Measurements from ENCODE around the gene GZMM. TPM values are rescaled to one million over a fixed set of nuclear protein-coding genes. Genes with fewer than 3 reads are reported as not detected.

The GZMM gene
- total RNA-seq, 1 donor from 2014 or later: not detected

DNA sequence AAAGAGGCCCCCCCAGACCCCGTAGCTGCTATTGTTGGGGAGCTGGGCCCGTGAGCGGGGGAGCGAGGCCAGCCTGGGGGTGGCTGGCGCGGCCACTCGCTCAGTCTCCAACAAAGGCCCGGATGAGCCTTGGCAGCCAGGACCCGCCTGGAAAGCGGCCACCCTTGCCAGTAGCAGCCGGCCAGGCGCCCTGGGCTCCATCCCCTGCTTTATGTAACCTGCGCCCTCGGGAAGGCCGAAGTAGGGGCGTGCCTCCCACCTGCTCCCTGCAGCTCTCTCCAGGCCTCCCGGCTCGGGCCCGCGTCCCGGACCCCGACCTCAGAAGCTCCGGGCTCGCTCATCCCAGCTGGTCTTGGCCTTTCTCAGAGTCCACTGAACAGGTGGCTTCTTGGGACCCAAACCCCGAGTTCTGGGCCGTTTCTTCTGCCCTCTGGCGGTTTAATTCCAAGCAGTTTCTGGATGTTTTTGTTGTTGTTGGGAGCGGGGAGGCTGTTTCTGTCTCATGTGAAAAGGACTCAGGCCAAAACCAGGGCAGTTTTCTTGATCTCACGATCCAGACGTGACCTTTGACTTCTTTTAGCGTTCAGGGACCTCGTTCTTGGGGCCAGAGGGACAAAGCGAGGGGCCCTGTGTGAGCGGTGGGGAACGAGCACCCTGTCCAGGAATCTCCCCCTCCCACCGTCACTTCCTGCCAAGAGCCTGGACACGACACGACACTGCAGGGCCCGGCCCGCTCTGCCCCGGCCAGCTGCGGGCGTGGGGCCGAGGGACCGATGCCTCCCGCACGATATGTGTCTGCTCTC lies 11.1 kb upstream of the GZMM start:
- Mint-ChIP-seq H3K9me3 (ENCODE audit: unreplicated experiment) (no peaks in the 10 kb centered on the region), H3K4me1 (ENCODE audit: unreplicated experiment) (peaks cover 22% of the 10 kb centered on the region), H3K4me3 (ENCODE audit: unreplicated experiment) (peak overlapping the region; percentile 88), H3K27me3 (ENCODE audit: unreplicated experiment) (no peaks in the 10 kb centered on the region), H3K36me3 (ENCODE audit: unreplicated experiment) (no peaks in the 10 kb centered on the region), H3K27ac (ENCODE audit: unreplicated experiment) (peak overlapping the region; percentile 97)
- TF ChIP-seq, protein P1, sequence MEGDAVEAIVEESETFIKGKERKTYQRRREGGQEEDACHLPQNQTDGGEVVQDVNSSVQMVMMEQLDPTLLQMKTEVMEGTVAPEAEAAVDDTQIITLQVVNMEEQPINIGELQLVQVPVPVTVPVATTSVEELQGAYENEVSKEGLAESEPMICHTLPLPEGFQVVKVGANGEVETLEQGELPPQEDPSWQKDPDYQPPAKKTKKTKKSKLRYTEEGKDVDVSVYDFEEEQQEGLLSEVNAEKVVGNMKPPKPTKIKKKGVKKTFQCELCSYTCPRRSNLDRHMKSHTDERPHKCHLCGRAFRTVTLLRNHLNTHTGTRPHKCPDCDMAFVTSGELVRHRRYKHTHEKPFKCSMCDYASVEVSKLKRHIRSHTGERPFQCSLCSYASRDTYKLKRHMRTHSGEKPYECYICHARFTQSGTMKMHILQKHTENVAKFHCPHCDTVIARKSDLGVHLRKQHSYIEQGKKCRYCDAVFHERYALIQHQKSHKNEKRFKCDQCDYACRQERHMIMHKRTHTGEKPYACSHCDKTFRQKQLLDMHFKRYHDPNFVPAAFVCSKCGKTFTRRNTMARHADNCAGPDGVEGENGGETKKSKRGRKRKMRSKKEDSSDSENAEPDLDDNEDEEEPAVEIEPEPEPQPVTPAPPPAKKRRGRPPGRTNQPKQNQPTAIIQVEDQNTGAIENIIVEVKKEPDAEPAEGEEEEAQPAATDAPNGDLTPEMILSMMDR (IDR thresholded peaks at IDR 0.05): peak; percentile 62
- DNase-seq (ENCODE audit: extremely low spot score, unreplicated experiment): no peak

DNA sequence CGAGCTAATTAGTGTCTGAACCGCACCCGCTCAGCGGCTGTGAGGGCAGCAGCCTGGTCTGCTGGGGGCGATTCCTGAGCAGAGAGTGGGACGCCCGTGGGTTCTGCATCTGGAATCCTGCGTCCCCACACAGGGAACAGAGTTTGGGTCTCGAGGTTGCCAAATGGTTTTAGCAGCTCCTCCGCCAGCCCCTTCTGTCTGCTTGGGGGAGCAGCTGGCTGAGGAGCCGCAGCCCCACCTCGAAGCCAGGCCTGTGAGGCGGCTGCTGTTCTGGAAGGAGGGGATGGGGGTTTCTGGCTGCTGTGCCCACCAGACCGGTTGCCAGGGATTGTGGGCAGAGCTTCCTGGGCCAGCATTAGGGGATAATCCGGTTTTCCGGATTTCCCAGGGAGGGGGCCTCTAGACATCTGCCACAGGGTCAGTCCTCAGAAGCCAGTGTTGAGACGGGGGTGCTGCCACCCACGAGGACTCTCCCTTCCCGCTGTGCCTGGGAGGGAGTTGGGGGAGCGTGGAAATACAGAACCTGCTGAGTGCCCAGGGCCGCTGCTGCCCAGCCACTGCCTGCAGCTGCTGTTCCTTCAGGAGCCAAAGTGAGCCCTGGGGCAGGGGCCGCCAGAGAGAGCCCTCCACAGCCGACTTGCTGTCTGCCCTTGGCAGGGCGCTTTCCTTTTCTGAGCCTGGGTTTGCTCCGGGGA lies 10.3 kb upstream of the GZMM start:
- no peak for DNase-seq (ENCODE audit: extremely low spot score, unreplicated experiment)
- no peaks in the 10 kb centered on the region for H3K27me3 Mint-ChIP-seq (ENCODE audit: unreplicated experiment)
- peaks cover 4% of the 10 kb centered on the region for H3K36me3 Mint-ChIP-seq (ENCODE audit: unreplicated experiment)
- H3K27ac Mint-ChIP-seq (ENCODE audit: unreplicated experiment): peak overlapping the region; percentile 97
- H3K4me1 Mint-ChIP-seq (ENCODE audit: unreplicated experiment): peaks cover 22% of the 10 kb centered on the region
- TF ChIP-seq, protein P1 (IDR thresholded peaks at IDR 0.05): no peak
- peak overlapping the region; percentile 88 for H3K4me3 Mint-ChIP-seq (ENCODE audit: unreplicated experiment)
- no peaks in the 10 kb centered on the region for H3K9me3 Mint-ChIP-seq (ENCODE audit: unreplicated experiment)

GRCh38 chr19:534088-534487 lies 9.8 kb upstream of the GZMM start:
- no peaks in the 10 kb centered on the region for H3K27me3 Mint-ChIP-seq (ENCODE audit: unreplicated experiment)

GRCh38 chr19:535017-535835 lies 8.6 kb upstream of the GZMM start:
- Mint-ChIP-seq H3K4me3 (ENCODE audit: unreplicated experiment) (no peak overlapping the region), H3K36me3 (ENCODE audit: unreplicated experiment) (peaks cover 8% of the 10 kb centered on the region), H3K27ac (ENCODE audit: unreplicated experiment) (peak overlapping the region; percentile 54), H3K4me1 (ENCODE audit: unreplicated experiment) (peaks cover 22% of the 10 kb centered on the region), H3K27me3 (ENCODE audit: unreplicated experiment) (no peaks in the 10 kb centered on the region), H3K9me3 (ENCODE audit: unreplicated experiment) (no peaks in the 10 kb centered on the region)
- TF ChIP-seq, protein P1 (IDR thresholded peaks at IDR 0.05): no peak
- no peak for DNase-seq (ENCODE audit: extremely low spot score, unreplicated experiment)

More at GRCh38 chr19:534088-534487, 9.8 kb upstream of the GZMM start:
- Mint-ChIP-seq H3K4me1 (ENCODE audit: unreplicated experiment) (peaks cover 22% of the 10 kb centered on the region), H3K27ac (ENCODE audit: unreplicated experiment) (peak overlapping the region; percentile 97), H3K36me3 (ENCODE audit: unreplicated experiment) (peaks cover 8% of the 10 kb centered on the region), H3K9me3 (ENCODE audit: unreplicated experiment) (no peaks in the 10 kb centered on the region), H3K4me3 (ENCODE audit: unreplicated experiment) (peak overlapping the region; percentile 88)
- TF ChIP-seq, protein P1 (IDR thresholded peaks at IDR 0.05): no peak
- no peak for DNase-seq (ENCODE audit: extremely low spot score, unreplicated experiment)
